Astrocyte (in vitro differentiated cells and primary cell): ENCODE data around the gene CCDC126. TPM values are rescaled to one million over a fixed set of nuclear protein-coding genes. Genes with fewer than 3 reads are reported as not detected.
A peak's percentile ranks its signal among the peaks of the same experiment; 100 is the strongest.
"Not testable (repeated sequence)": the region's sequence is repeated elsewhere in the genome, so short reads cannot be mapped to it uniquely, and the experiment has no call there.

Experiments used
- DNase-seq: peaks from one replicate; pipeline ENCODE4 v3.0.0-alpha.2; 2010; ENCODE audit warnings: low read depth
- FAIRE-seq: peaks from 2 replicates; lab custom pipeline; 2011; peaks lifted over from hg19 to GRCh38; lab: Jason Lieb, UNC
- H2AFZ ChIP-seq: 2 replicates; pipeline ENCODE4 v1.6.0; 2012; ENCODE audit warnings: low read depth, low read length, inconsistent platforms
- H3K27ac ChIP-seq: 2 replicates; pipeline ENCODE4 v1.5.1; 2011; ENCODE audit warnings: low read depth, low read length, inconsistent platforms
- H3K27me3 ChIP-seq: 2 replicates; pipeline ENCODE4 v1.6.0; 2011; ENCODE audit warnings: low read length, inconsistent platforms; ENCODE audit not compliant: insufficient read depth
- H3K36me3 ChIP-seq: 2 replicates; pipeline ENCODE4 v1.5.1; 2011; ENCODE audit warnings: low read length, inconsistent platforms; ENCODE audit not compliant: insufficient read depth
- H3K4me1 ChIP-seq: 2 replicates; pipeline ENCODE4 v1.5.1; 2011; ENCODE audit warnings: low read length, inconsistent platforms; ENCODE audit not compliant: insufficient read depth
- H3K4me2 ChIP-seq: 2 replicates; pipeline ENCODE4 v1.6.0; 2012; ENCODE audit warnings: low read length, inconsistent platforms
- H3K4me3 ChIP-seq: 2 replicates; pipeline ENCODE4 v1.5.1; 2011; ENCODE audit warnings: low read depth, mild to moderate bottlenecking, low read length, inconsistent platforms; ENCODE audit not compliant: insufficient read depth
- H3K79me2 ChIP-seq: 2 replicates; pipeline ENCODE4 v1.6.0; 2012; ENCODE audit warnings: mild to moderate bottlenecking, low read length, inconsistent platforms; ENCODE audit not compliant: insufficient read depth
- H3K9ac ChIP-seq: 2 replicates; pipeline ENCODE4 v1.6.0; 2012; ENCODE audit warnings: mild to moderate bottlenecking, low read length, inconsistent platforms
- H3K9me3 ChIP-seq: 2 replicates; pipeline ENCODE4 v1.5.1; 2012; ENCODE audit warnings: low read depth, mild to moderate bottlenecking, low read length, inconsistent platforms; ENCODE audit not compliant: insufficient read depth
- H4K20me1 ChIP-seq: 2 replicates; pipeline ENCODE4 v1.6.0; 2012; ENCODE audit warnings: low read length, inconsistent platforms; ENCODE audit not compliant: insufficient read depth
- H3K27ac Mint-ChIP-seq: one replicate; pipeline ENCODE4 v1.8.0; 2021; ENCODE audit warnings: mild to moderate bottlenecking, mixed read lengths; ENCODE audit not compliant: unreplicated experiment
- H3K27me3 Mint-ChIP-seq: one replicate; pipeline ENCODE4 v1.8.0; 2021; ENCODE audit warnings: low read depth, mixed read lengths; ENCODE audit not compliant: unreplicated experiment
- H3K36me3 Mint-ChIP-seq: one replicate; pipeline ENCODE4 v1.8.0; 2021; ENCODE audit warnings: low read depth, mixed read lengths; ENCODE audit not compliant: unreplicated experiment
- H3K4me1 Mint-ChIP-seq: one replicate; pipeline ENCODE4 v1.8.0; 2021; ENCODE audit warnings: low read depth, mixed read lengths; ENCODE audit not compliant: unreplicated experiment
- H3K4me3 Mint-ChIP-seq: one replicate; pipeline ENCODE4 v1.8.0; 2021; ENCODE audit warnings: mild to moderate bottlenecking, moderate library complexity, mixed read lengths; ENCODE audit not compliant: unreplicated experiment
- H3K9me3 Mint-ChIP-seq: one replicate; pipeline ENCODE4 v1.8.0; 2021; ENCODE audit warnings: mild to moderate bottlenecking, mixed read lengths; ENCODE audit not compliant: unreplicated experiment
- CTCF ChIP-seq: IDR thresholded peaks from 2 replicates; pipeline ENCODE4 v1.5.1; 2011; ENCODE audit warnings: low read depth, mild to moderate bottlenecking, inconsistent platforms, low read length, moderate library complexity; ENCODE audit not compliant: insufficient read depth
- EZH2 ChIP-seq: IDR thresholded peaks from 2 replicates; pipeline ENCODE4 v1.6.1; 2012; ENCODE audit warnings: mild to moderate bottlenecking, low read length, inconsistent platforms; ENCODE audit not compliant: insufficient read depth
- total RNA-seq: library from RNA; stranded (reverse); gene quantifications from 2 replicates; pipeline ENCODE4 v1.2.1, GENCODE V29; 2021

The CCDC126 gene
- total RNA-seq, 1 donor from 2014 or later: 12.0 TPM

GRCh38 chr7:23570592-23571200 is 26.5 kb upstream of the CCDC126 start:
- Mint-ChIP-seq H3K4me3 (no peak overlapping the region), H3K4me1 (no peaks in the 10 kb centered on the region), H3K27me3 (peaks cover 3% of the 10 kb centered on the region), H3K27ac (no peak overlapping the region), H3K9me3 (no peaks in the 10 kb centered on the region), H3K36me3 (peaks cover 2% of the 10 kb centered on the region)
- Histone ChIP-seq H3K36me3 (no peaks in the 10 kb centered on the region), H3K27me3 (no peaks in the 10 kb centered on the region), H4K20me1 (no peaks in the 10 kb centered on the region), H3K27ac (no peak overlapping the region), H3K4me1 (no peaks in the 10 kb centered on the region), H2AFZ (peak overlapping the region; percentile 70), H3K79me2 (no peaks in the 10 kb centered on the region), H3K4me3 (no peak overlapping the region), H3K4me2 (no peak overlapping the region), H3K9me3 (no peaks in the 10 kb centered on the region), H3K9ac (no peak overlapping the region)
- TF ChIP-seq CTCF (peak; percentile 91), EZH2 (no peak)
- no peak for FAIRE-seq
- DNase-seq: peak; percentile 41

DNA sequence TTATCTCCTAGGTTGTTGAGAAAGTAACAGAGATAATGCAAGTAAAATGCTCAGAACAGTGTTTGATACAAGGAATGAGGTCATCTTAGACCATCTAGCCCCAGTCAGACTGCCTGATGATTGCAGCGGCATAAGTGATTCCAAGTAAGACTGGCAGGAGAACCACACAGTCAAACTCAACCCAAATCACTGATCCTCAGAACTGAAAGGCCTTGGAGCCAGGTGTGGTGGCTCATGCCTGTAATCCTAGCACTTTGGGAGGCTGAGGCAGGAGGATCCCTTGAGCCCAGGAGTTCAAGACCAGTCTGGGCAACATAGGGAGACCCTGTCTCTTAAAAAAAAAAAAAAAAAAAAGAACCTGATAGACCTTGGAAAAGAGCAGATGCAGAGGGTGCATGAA is 15.2 kb upstream of the CCDC126 start:
- H3K36me3 Mint-ChIP-seq, H3K4me2 ChIP-seq, H3K79me2 ChIP-seq, H4K20me1 ChIP-seq, FAIRE-seq, H3K27ac Mint-ChIP-seq, H2AFZ ChIP-seq, H3K4me3 Mint-ChIP-seq, H3K4me3 ChIP-seq, H3K36me3 ChIP-seq, H3K27me3 Mint-ChIP-seq, DNase-seq, H3K27me3 ChIP-seq, H3K9me3 ChIP-seq, H3K4me1 Mint-ChIP-seq, H3K4me1 ChIP-seq, H3K9me3 Mint-ChIP-seq, H3K9ac ChIP-seq, H3K27ac ChIP-seq: not testable (repeated sequence)

- not testable (repeated sequence) for H3K36me3 ChIP-seq, H3K4me2 ChIP-seq, H3K9ac ChIP-seq, H4K20me1 ChIP-seq, H3K27me3 Mint-ChIP-seq, H3K4me1 Mint-ChIP-seq, H3K27ac Mint-ChIP-seq, H3K9me3 Mint-ChIP-seq, H3K4me3 Mint-ChIP-seq, H3K36me3 Mint-ChIP-seq, H3K79me2 ChIP-seq, H3K4me1 ChIP-seq, H3K9me3 ChIP-seq, H3K27me3 ChIP-seq, DNase-seq, H3K27ac ChIP-seq, FAIRE-seq, H3K4me3 ChIP-seq, H2AFZ ChIP-seq
Observed at GRCh38 chr7:23585304-23585703, 11.9 kb upstream of the CCDC126 start.
